Activated CD8-positive, alpha-beta memory T cell treated with anti-CD3 and anti-CD28 coated beads, Interleukin-2, amount 50 U/mL, for 1 hour (primary cell): ENCODE measurements around the gene DNAH6.
"Not testable (repeated sequence)": the region's sequence is repeated elsewhere in the genome, so short reads cannot be mapped to it uniquely, and the experiment has no call there.

Experiments
- DNase-seq: peaks from one replicate; pipeline ENCODE4 v3.0.0-alpha.2; 2020; ENCODE audit errors: extremely low read depth

The DNAH6 gene

GRCh38 chr2:84839851-84840250 is 323.6 kb downstream of the DNAH6 start:
- DNase-seq, result no peak

- no peak for DNase-seq
Observed at GRCh38 chr2:84840306-84840705, 324.0 kb downstream of the DNAH6 start.

DNA sequence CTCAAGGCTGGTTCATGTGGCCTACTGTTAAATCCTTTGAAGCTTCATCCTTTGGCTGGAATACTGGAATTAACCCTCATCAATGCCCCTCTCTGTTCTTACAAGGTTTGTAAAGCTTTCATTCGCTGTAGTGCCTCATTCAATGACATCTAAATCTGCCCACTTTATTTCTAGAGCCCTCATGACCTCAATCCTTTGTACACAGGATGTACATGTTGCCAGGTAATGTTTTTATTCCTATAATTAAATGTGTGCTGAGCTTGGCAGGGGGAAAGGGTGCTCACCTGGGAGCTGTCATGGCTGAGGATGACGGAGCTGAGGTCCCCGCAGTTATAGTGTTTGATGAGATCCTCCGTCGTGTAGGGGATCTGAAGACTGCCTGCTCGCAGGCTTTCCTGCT is 325.3 kb downstream of the DNAH6 start:
- DNase-seq, result no peak

- DNase-seq, result no peak
Observed at GRCh38 chr2:84844141-84844540, 327.8 kb downstream of the DNAH6 start.

- peak; percentile 24 for DNase-seq
Observed at GRCh38 chr2:84846041-84846663, 329.9 kb downstream of the DNAH6 start.

DNA sequence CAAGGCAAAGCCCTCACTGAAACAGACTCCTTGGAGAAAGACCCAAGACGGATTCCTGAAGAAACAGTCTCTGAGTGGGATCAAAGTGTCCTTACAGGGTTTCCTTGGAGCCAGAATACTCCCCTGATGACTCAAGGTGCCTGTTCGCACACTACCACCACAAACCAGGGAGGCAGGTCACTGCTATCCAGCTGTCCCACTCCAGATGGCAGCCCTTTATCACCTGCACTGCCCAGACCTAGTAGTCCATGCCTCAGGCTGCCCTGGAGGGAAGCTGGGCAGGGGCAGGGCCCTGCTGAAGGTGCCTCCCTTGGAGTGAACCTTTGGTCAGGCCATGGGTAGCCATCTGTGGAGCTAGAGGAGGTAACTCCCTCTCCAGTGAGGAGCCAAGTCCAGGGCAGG is 330.4 kb downstream of the DNAH6 start:
- no peak for DNase-seq

- DNase-seq, result no peak
Observed at GRCh38 chr2:84847326-84848050, 331.2 kb downstream of the DNAH6 start.

- no peak for DNase-seq
Observed at GRCh38 chr2:84849271-84849952, 333.1 kb downstream of the DNAH6 start.

GRCh38 chr2:84850471-84850870 is 334.2 kb downstream of the DNAH6 start:
- DNase-seq, result no peak

DNA sequence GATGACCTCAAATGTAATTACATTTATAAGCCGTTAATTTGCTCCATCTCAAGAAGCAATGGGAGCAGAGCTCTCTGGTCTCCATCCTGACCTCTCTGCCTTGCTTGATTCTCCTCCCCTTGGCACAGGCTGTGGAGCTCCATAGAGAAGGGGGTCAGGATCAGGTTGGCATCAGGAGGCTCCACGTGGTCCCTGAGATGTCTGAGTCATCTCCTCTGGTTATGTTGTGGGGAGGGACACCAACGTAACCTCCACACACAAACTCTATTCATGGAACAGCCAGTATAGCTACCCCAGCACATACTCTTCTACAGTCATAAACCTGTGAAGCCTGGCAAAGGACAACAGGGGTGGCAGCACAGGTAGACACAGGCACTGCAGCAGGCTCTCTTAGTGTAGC is 335.6 kb downstream of the DNAH6 start:
- no peak for DNase-seq

- no peak for DNase-seq
Observed at GRCh38 chr2:84854850-84855249, 338.6 kb downstream of the DNAH6 start.

- DNase-seq, result no peak
Observed at GRCh38 chr2:84855731-84856130, 339.4 kb downstream of the DNAH6 start.

DNA sequence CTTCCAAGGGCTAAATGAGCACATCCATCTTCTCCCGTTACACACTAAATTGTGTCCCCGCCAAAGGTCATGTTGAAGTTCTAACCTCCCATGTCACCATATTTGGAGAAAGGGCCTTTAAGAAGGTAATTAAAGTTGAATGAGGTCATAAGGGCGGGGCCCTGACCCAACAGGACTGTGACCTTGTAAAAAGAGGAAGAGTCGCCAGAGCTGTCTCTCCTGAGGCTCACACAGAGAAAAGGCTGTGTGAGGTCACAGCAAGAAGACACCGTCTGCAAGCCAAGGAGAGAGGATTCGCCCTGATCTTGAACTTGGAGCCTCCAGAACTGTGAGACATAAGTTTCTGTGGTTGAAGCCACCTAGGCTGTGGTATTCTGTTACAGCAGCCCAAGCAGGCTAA is 340.5 kb downstream of the DNAH6 start:
- no peak for DNase-seq

DNA sequence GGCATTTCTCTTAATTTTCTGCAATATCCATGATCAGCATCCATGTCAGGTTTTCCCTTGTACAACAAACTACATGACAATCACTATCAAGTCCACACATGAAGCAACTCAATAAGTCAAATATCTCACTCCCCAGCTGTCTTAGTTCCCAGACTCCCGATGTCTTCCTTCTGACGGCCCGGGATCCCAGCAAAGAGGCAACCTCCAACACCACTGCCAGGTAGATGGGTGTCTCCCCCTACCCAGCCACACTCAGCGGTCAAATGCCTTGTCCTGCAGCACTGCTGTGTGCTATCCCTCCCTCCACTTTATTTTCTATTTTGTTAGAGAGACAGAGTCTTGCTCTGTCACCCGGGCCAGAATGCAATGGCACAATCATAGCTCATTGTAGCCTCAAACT is 341.3 kb downstream of the DNAH6 start:
- no peak for DNase-seq

DNA sequence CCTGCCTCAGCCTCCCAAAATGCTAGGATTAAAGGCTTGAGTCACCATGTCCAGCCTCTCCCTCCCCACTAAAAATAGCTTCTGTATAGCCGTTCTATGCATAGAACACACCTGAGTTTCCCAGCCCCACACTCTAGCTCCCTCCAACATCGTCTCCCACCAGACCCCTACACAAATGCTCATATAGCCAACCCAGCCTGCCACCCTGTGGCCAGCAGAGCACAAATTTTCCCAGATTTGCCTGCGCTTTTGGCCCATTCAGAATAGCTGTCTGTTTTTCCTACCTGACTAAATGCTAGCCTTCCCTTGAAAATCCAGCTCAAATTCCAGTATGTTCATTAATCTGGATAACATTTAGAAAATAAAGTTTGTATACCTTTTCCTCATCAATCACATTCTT is 341.8 kb downstream of the DNAH6 start:
- no peak for DNase-seq

- no peak for DNase-seq
Observed at GRCh38 chr2:84858937-84859336, 342.6 kb downstream of the DNAH6 start.

DNA sequence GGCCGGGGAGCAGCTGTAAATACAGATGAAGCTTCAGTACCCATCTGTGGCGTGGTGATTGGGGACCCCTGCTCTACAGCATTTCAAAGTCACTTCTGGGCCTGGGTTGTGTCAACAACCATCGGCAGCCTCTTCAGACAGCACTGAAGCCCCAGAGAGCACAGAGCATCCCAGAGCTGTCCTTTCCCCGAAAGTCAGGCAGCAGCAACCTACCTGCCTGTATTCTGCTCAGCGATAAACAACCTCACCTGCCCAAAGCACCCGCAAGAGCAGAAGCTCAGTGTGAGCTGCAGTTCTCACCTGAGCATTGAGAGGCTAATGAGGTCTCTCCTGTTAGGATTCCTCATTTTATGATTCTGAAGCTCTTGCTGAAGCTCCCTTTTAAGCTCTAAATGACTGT is 345.2 kb downstream of the DNAH6 start:
- no peak for DNase-seq

DNA sequence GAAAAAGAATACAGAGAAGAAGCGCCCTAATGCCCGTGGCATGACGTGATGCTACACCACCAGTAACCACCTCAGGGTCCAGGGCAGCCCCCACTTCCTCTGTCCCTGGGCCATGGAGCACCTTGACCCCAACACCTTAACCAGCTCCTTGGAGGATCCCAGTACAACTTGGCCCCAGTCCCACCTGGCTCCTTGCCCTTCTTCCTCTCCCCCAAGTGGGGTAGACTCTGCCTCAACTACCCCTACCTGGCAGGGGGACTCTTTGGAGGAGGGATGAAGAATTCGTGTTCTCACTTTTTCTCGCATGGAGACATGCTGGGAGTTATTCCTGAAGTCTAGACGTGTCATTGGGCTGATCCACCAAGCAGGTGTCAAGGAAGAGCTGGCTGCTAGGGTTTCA is 345.7 kb downstream of the DNAH6 start:
- no peak for DNase-seq

- DNase-seq, result no peak
Observed at GRCh38 chr2:84865181-84865783, 349.0 kb downstream of the DNAH6 start.

- no peak for DNase-seq
Observed at GRCh38 chr2:84866122-84866521, 349.8 kb downstream of the DNAH6 start.

DNA sequence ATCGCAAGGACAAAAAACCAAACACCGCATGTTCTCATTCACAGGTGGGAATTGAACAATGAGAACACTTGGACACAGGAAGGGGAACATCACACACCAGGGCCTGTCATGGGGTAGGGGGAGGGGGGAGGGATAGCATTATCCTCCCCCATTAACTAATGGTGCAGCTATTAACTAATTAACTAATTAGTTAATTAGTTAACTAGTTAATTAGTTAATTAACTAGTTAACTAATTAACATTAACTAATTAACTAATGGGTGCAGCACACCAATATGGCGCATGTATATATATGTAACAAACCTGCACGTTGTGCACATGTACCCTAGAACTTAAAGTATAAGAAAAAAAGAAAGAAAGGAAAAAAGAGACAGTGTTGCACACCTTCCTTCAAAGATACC is 352.0 kb downstream of the DNAH6 start:
- DNase-seq, result not testable (repeated sequence)
